ENCODE data around the gene DZANK1. TPM values are rescaled to one million over a fixed set of nuclear protein-coding genes. Genes with fewer than 3 reads are reported as not detected.

The DZANK1 gene
- total and polyA plus RNA-seq, 2 experiments from 2014 or later: 7.9 to 8.3 TPM

DNA sequence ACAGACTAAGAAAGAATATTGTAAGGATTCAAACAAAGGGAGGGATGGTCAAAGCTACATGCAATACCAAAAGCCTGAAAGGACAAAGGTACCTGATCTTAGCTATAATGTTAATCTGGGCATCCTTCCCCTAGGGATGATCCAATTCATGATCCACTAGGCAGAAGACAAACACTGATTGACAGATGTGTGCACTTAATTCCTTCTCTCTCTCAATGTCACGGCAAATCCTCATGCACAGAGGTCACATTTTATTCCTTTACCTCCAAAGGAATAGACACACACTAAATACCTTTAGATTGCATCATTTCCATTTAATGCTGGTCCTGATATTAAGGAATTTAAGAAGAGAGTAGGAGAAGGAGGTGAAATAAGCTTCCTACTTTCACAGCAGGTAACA lies 105.2 kb downstream of the DZANK1 start:
- TF ChIP-seq STAT1 (IDR thresholded peaks at IDR 0.05; ENCODE audit: unreplicated experiment): no peak
- TF ChIP-seq, protein P1, sequence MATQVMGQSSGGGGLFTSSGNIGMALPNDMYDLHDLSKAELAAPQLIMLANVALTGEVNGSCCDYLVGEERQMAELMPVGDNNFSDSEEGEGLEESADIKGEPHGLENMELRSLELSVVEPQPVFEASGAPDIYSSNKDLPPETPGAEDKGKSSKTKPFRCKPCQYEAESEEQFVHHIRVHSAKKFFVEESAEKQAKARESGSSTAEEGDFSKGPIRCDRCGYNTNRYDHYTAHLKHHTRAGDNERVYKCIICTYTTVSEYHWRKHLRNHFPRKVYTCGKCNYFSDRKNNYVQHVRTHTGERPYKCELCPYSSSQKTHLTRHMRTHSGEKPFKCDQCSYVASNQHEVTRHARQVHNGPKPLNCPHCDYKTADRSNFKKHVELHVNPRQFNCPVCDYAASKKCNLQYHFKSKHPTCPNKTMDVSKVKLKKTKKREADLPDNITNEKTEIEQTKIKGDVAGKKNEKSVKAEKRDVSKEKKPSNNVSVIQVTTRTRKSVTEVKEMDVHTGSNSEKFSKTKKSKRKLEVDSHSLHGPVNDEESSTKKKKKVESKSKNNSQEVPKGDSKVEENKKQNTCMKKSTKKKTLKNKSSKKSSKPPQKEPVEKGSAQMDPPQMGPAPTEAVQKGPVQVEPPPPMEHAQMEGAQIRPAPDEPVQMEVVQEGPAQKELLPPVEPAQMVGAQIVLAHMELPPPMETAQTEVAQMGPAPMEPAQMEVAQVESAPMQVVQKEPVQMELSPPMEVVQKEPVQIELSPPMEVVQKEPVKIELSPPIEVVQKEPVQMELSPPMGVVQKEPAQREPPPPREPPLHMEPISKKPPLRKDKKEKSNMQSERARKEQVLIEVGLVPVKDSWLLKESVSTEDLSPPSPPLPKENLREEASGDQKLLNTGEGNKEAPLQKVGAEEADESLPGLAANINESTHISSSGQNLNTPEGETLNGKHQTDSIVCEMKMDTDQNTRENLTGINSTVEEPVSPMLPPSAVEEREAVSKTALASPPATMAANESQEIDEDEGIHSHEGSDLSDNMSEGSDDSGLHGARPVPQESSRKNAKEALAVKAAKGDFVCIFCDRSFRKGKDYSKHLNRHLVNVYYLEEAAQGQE (IDR thresholded peaks at IDR 0.05; ENCODE audit: unreplicated experiment): no peak
- TF ChIP-seq ZNF462 (CRISPR knock-in tag; IDR thresholded peaks at IDR 0.05): no peak
- Histone ChIP-seq H3K27me3 (ENCODE audit: insufficient read depth) (no peaks in the 10 kb centered on the region), H3K4me3 (no peak overlapping the region), H2AFZ (no peak overlapping the region; the same call in 1 of the 2 replicates), H3F3A (replicated peaks; ENCODE audit: low read depth) (no peaks in the 10 kb centered on the region), H3K4me1 (ENCODE audit: insufficient read depth) (no peaks in the 10 kb centered on the region), H3K27ac (ENCODE audit: low read depth) (no peak overlapping the region), H3K36me3 (ENCODE audit: insufficient read depth) (no peaks in the 10 kb centered on the region), H3K4me2 (no peak overlapping the region), H3K79me2 (replicated peaks; ENCODE audit: insufficient read depth) (no peaks in the 10 kb centered on the region), H3K9me2 (ENCODE audit: insufficient read depth) (peaks cover 10% of the 10 kb centered on the region; the same call in 1 of the 2 replicates), H4K20me1 (replicated peaks; ENCODE audit: insufficient read depth) (no peaks in the 10 kb centered on the region)
- ATAC-seq (no peak), DNase-seq (ENCODE audit: low spot score) (no peak)
- H3K4me3 Mint-ChIP-seq: no peak overlapping the region
- peaks cover 6% of the 10 kb centered on the region for H3K27me3 Mint-ChIP-seq (ENCODE audit: insufficient read depth, low read depth, poor library complexity)
- H3K36me3 Mint-ChIP-seq (ENCODE audit: low read depth): no peaks in the 10 kb centered on the region
- H3K4me1 Mint-ChIP-seq: peaks cover 3% of the 10 kb centered on the region; the same call in 1 of the 3 replicates
- no peak overlapping the region for H3K27ac Mint-ChIP-seq
- H3K9me3 Mint-ChIP-seq: no peaks in the 10 kb centered on the region; the same call in 2 of the 3 replicates
